ENCODE results near the gene FIBIN.
"Not testable (repeated sequence)": the region's sequence is repeated elsewhere in the genome, so short reads cannot be mapped to it uniquely, and the experiment has no call there.

The FIBIN gene

GRCh38 chr11:26976389-26976788, 17.5 kb upstream of the FIBIN start:
- DNase-seq (ENCODE audit: extremely low read depth, low read depth): no peak
- H3K4me3 ChIP-seq (replicated peaks; ENCODE audit: low read depth, low read length): no peak overlapping the region
- TF ChIP-seq CTCF (IDR thresholded peaks at IDR 0.05; ENCODE audit: low read depth, low read length, missing control alignments): no peak

- H3K4me3 ChIP-seq (replicated peaks; ENCODE audit: low read depth, low read length); DNase-seq (ENCODE audit: extremely low read depth, low read depth): not testable (repeated sequence)
These were observed 16.7 kb upstream of the FIBIN start for GRCh38 chr11:26977209-26977608.

- no peak for TF ChIP-seq CTCF (IDR thresholded peaks at IDR 0.05; ENCODE audit: low read depth, low read length, missing control alignments)
- no peak overlapping the region for H3K4me3 ChIP-seq (replicated peaks; ENCODE audit: low read depth, low read length)
- no peak for DNase-seq (ENCODE audit: extremely low read depth, low read depth)
These were observed 10.3 kb upstream of the FIBIN start for GRCh38 chr11:26983645-26984044.

- no peak for DNase-seq (ENCODE audit: extremely low read depth, low read depth)
- no peak overlapping the region for H3K4me3 ChIP-seq (replicated peaks; ENCODE audit: low read depth, low read length)
- no peak for TF ChIP-seq CTCF (IDR thresholded peaks at IDR 0.05; ENCODE audit: low read depth, low read length, missing control alignments)
These were observed 8.4 kb upstream of the FIBIN start for GRCh38 chr11:26985470-26985869.

GRCh38 chr11:26985943-26986342, 8.0 kb upstream of the FIBIN start:
- TF ChIP-seq CTCF (IDR thresholded peaks at IDR 0.05; ENCODE audit: low read depth, low read length, missing control alignments): no peak
- H3K4me3 ChIP-seq (replicated peaks; ENCODE audit: low read depth, low read length): no peak overlapping the region
- no peak for DNase-seq (ENCODE audit: extremely low read depth, low read depth)

GRCh38 chr11:26987272-26987671, 6.6 kb upstream of the FIBIN start:
- DNase-seq (ENCODE audit: extremely low read depth, low read depth): no peak
- no peak overlapping the region for H3K4me3 ChIP-seq (replicated peaks; ENCODE audit: low read depth, low read length)
- no peak for TF ChIP-seq CTCF (IDR thresholded peaks at IDR 0.05; ENCODE audit: low read depth, low read length, missing control alignments)

GRCh38 chr11:26987731-26988130, 6.2 kb upstream of the FIBIN start:
- H3K4me3 ChIP-seq (replicated peaks; ENCODE audit: low read depth, low read length): no peak overlapping the region

More at GRCh38 chr11:26987731-26988130, 6.2 kb upstream of the FIBIN start:
- DNase-seq (ENCODE audit: extremely low read depth, low read depth): no peak
- TF ChIP-seq CTCF (IDR thresholded peaks at IDR 0.05; ENCODE audit: low read depth, low read length, missing control alignments): no peak

All from HFF-Myc (cell line).